ENCODE measurements around the gene RAD51B. TPM values are rescaled to one million over a fixed set of nuclear protein-coding genes. Genes with fewer than 3 reads are reported as not detected.
A peak's percentile ranks its signal among the peaks of the same experiment; 100 is the strongest.

RAD51B gene
- total RNA-seq, 6 donors from 2014 or later = 10.6 to 63.9 (median 18.4) TPM

GRCh38 chr14:68203871-68204270, 384.3 kb downstream of the RAD51B start:
- no peak overlapping the region for H3K27ac ChIP-seq

DNA sequence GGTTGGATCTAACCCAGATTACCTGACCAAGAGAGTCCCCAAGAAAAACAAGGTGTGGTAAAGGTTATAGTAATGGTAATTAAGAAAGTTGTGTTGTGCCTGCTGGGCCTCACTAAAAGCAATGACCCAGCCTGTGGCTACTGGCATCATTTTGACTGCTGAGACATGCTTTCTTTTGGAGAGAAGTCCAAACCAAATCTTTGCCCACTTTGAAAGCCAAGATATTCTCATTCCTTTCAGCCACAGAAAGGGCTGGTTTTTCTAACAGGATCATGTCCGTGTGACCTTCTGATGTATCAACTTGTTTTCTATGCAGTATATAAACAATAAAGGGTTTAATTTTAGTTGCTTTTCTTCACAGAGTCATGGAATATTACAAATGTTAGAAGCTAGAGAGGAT, 388.6 kb downstream of the RAD51B start:
- ATAC-seq (ENCODE audit: low FRiP score in 2 of 2) = no peak
- 90 to 96% methylated on average over 1 of the region's 1 CpG for WGBS, 2 donors

More at GRCh38 chr14:68203871-68204270, 384.3 kb downstream of the RAD51B start:
- ATAC-seq (ENCODE audit: low FRiP score in 2 of 2) (no peak), DNase-seq (no peak)
- Histone ChIP-seq H3K36me3 (no peaks in the 10 kb centered on the region), H3K4me3 (no peak overlapping the region), H3K9me3 (no peaks in the 10 kb centered on the region), H3K4me1 (peaks cover 7 to 25% (median 14%) of the 10 kb centered on the region in 4 donors), H3K27me3 (no peaks in the 10 kb centered on the region)
- TF ChIP-seq EP300 (IDR thresholded peaks at IDR 0.05) (no peak), POLR2AphosphoS5 (IDR thresholded peaks at IDR 0.05) (no peak), POLR2A (IDR thresholded peaks at IDR 0.05) (no peak)
- TF ChIP-seq, protein P1, sequence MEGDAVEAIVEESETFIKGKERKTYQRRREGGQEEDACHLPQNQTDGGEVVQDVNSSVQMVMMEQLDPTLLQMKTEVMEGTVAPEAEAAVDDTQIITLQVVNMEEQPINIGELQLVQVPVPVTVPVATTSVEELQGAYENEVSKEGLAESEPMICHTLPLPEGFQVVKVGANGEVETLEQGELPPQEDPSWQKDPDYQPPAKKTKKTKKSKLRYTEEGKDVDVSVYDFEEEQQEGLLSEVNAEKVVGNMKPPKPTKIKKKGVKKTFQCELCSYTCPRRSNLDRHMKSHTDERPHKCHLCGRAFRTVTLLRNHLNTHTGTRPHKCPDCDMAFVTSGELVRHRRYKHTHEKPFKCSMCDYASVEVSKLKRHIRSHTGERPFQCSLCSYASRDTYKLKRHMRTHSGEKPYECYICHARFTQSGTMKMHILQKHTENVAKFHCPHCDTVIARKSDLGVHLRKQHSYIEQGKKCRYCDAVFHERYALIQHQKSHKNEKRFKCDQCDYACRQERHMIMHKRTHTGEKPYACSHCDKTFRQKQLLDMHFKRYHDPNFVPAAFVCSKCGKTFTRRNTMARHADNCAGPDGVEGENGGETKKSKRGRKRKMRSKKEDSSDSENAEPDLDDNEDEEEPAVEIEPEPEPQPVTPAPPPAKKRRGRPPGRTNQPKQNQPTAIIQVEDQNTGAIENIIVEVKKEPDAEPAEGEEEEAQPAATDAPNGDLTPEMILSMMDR (IDR thresholded peaks at IDR 0.05) = no peak

GRCh38 chr14:68208626-68209317, 389.2 kb downstream of the RAD51B start:
- no peaks in the 10 kb centered on the region for H3K9me3 ChIP-seq
- H3K27ac ChIP-seq = no peak overlapping the region
- DNase-seq (no peak), ATAC-seq (ENCODE audit: low FRiP score in 2 of 2) (no peak)
- no peaks in the 10 kb centered on the region for H3K27me3 ChIP-seq
- no peaks in the 10 kb centered on the region for H3K36me3 ChIP-seq
- 56 to 58% methylated on average over 1 of the region's 1 CpG for WGBS, 2 donors
- no peak for TF ChIP-seq POLR2A (IDR thresholded peaks at IDR 0.05)
- TF ChIP-seq POLR2AphosphoS5 (IDR thresholded peaks at IDR 0.05) = no peak
- TF ChIP-seq, protein P1 (IDR thresholded peaks at IDR 0.05) = no peak
- no peak for TF ChIP-seq EP300 (IDR thresholded peaks at IDR 0.05)
- H3K4me3 ChIP-seq = no peak overlapping the region
- H3K4me1 ChIP-seq = peaks cover 21 to 28% (median 25%) of the 10 kb centered on the region in 4 donors

More for the DNA sequence above, 388.6 kb downstream of the RAD51B start:
- H3K27me3 ChIP-seq = no peaks in the 10 kb centered on the region
- peaks cover 21 to 28% (median 25%) of the 10 kb centered on the region in 4 donors for H3K4me1 ChIP-seq
- DNase-seq = no peak
- TF ChIP-seq POLR2A (IDR thresholded peaks at IDR 0.05) = no peak
- TF ChIP-seq, protein P1 (IDR thresholded peaks at IDR 0.05) = no peak
- TF ChIP-seq EP300 (IDR thresholded peaks at IDR 0.05) = no peak
- TF ChIP-seq POLR2AphosphoS5 (IDR thresholded peaks at IDR 0.05) = no peak
- no peak overlapping the region for H3K27ac ChIP-seq
- H3K4me3 ChIP-seq = no peak overlapping the region
- no peaks in the 10 kb centered on the region for H3K36me3 ChIP-seq
- no peaks in the 10 kb centered on the region for H3K9me3 ChIP-seq

GRCh38 chr14:68210729-68211299, 391.2 kb downstream of the RAD51B start:
- DNase-seq = peak in 1 of 2 donors; percentile 46
- Histone ChIP-seq H3K4me1 (peaks cover 24 to 28% (median 27%) of the 10 kb centered on the region in 4 donors), H3K4me3 (peak overlapping the region in 2 of 4 donors; percentile 9 to 20), H3K9me3 (no peaks in the 10 kb centered on the region), H3K36me3 (no peaks in the 10 kb centered on the region), H3K27me3 (no peaks in the 10 kb centered on the region), H3K27ac (peak overlapping the region; percentile 44 to 76 (median 70))
- peak; percentile 82 to 86 for ATAC-seq (ENCODE audit: low FRiP score in 2 of 2)
- TF ChIP-seq EP300 (IDR thresholded peaks at IDR 0.05) = peak in 1 of 4 donors; percentile 32
- TF ChIP-seq POLR2AphosphoS5 (IDR thresholded peaks at IDR 0.05) = peak; percentile 56 to 82
- TF ChIP-seq POLR2A (IDR thresholded peaks at IDR 0.05) = no peak
- TF ChIP-seq, protein P1 (IDR thresholded peaks at IDR 0.05) = no peak
- WGBS, 2 donors = 18 to 32% methylated on average over 5 of the region's 5 CpGs

All from upper lobe of left lung (tissue), 6 donors.